ENCODE results near the gene CKS1B.

Gene CKS1B

DNA sequence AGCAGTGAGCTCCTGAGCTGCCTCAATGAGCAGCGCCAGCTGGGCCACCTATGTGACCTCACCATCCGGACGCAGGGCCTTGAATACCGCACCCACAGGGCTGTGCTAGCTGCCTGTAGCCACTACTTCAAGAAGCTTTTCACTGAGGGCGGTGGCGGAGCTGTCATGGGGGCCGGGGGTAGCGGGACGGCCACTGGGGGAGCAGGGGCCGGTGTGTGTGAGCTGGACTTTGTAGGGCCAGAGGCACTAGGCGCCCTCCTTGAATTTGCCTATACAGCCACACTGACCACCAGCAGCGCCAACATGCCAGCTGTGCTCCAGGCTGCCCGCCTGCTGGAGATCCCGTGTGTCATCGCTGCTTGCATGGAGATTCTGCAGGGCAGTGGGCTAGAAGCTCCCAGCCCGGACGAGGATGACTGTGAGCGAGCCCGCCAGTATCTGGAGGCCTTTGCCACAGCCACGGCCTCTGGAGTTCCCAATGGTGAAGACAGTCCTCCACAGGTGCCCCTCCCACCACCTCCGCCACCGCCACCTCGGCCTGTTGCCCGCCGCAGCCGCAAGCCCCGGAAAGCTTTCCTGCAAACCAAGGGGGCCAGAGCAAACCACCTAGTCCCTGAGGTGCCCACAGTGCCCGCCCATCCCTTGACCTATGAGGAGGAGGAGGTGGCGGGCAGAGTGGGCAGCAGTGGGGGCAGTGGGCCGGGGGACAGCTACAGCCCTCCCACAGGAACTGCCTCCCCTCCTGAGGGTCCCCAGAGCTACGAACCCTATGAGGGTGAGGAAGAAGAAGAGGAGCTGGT is 40.4 kb downstream of the CKS1B start:
- no peak for DNase-seq (ENCODE audit: low read depth, low spot score)

DNA sequence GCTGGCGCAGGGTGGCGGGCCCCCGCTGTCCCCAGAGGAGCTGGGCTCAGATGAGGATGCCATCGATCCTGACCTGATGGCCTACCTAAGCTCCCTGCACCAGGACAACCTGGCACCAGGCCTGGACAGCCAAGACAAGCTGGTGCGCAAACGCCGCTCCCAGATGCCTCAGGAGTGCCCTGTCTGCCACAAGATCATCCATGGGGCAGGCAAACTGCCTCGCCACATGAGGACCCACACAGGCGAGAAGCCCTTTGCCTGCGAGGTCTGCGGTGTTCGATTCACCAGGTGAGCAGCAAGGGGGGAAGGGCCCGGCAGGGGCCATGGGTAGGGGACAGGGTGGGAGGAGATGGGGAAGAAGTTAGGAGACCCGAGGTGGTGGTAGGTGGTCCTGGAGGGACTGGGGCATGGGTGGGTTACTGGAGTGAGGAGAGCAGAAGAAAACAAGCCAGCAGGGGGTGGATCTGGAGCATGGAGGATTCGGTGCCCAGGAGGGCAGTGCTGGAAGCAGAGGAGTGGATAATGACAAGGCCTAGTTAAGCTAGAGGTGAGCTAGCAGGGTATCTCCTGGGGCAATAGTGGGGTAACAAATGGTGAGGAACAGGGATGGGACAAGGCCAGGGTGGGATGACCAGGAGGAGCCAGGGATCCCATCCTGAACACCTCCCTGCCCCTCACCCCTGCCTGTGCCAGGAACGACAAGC is 41.2 kb downstream of the CKS1B start:
- no peak for DNase-seq (ENCODE audit: low read depth, low spot score)

DNA sequence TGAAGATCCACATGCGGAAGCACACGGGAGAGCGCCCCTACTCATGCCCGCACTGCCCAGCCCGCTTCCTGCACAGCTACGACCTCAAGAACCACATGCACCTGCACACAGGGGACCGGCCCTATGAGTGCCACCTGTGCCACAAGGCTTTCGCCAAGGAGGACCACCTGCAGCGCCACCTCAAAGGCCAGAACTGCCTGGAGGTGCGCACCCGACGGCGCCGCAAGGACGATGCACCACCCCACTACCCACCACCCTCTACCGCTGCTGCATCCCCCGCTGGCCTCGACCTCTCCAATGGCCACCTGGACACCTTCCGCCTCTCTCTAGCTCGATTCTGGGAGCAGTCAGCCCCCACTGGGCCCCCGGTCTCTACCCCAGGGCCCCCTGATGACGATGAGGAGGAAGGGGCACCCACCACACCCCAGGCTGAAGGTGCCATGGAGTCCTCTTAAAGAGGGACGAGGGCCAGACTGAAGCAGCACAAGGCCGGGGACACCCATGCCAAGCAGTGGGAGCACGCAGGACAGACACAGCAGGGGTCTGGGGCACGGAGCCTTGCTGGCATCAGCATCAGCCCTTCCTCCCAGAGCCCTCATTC is 41.9 kb downstream of the CKS1B start:
- DNase-seq (ENCODE audit: low read depth, low spot score) = no peak

DNA sequence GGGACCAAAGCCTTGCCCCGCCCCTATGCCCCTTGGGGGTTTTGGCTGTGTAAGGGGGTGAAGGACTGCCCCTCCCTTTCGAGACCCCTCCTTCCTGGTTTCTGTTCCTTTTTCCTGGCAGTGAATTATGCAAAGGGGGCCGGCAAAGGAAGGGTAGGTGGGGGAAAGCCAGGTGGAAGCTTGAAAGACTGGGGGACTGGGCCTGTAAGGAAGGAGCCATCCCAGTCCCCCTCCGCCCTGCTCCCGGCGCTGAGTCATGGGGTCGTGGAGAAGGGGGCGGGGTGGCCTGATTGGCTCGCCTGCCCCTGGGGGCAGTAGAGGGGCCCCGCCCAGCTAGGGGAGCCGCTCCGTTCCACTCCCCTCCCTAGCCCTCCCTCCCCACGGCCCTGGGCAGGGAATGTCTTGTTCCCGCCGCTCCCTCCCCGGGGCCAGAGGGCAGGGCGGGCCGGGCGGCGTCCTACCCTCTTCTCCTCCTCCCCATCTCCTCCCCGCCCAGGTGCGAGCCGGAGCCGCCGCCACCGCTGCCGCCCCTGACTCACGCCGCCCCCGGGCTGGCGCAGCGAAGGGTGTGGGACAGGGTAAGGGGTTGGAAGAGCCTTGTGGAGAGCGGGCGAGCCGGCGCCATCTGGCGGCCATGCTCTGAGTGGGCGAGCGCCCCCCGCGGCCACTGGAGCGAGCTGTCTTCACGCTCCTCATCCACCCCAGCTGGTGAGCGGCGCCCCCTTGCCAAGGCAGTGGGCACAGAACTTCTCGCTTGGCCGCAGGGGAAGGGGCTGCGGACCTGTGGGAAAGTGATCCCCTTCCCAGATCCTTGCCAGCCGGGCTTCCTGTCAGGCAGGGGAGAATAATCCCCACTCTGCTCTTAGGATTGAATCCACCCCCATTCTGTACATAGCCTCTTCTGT is 42.8 kb downstream of the CKS1B start:
- DNase-seq (ENCODE audit: low read depth, low spot score) = peak; percentile 73

DNA sequence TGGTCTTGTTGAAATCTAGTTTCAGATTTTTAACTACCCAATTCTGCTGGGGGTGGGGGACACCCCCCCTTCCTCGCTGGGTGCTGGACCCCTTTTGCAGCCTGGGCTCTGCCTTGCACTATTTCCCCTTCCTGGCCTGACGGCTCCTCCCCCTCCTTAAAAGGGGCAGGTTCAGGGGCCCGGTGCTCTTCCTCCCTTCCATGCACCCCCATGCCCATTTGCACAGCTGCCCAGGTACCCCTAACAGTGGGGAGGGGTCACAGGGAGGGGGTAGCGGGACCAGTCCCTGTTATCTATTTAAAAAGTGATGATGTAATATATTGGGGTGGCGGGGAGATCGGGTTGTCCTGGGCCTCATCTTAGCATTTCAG is 43.5 kb downstream of the CKS1B start:
- DNase-seq (ENCODE audit: low read depth, low spot score) = no peak

DNA sequence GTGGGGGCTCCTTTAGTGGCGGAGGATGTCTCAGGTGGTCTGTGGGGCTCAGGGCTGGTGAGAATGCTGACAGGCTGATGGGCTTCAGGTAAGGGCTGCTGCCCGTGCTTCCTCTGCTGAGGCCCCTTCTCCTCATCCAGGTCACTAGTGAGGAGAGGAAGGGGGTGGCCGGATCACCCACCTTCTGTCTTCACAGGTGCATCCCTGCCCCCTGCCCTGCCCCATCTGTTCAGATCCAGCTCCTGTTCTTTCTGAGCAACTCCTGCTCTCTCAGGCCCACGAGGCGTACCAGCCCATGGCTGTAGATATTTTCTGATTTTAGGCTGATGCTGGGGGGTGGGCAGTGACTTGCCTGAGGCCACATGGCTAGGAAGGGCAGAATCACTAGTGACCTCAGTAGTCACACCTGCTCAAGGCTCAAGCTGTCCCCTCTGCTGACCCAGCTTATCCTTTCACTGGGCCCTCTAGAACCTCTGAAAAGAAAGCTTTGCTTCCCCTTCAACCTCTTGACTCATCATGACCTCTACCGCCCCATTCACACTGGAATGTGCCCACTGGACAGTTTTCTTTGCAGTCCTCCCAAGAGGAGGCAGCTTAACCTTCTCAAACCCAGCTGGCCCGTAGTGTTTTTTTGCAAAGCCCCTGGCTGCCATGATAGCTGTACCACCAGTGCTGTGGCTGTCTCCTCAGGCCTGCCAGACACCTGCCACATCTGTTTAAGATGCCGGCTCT is 44.3 kb downstream of the CKS1B start:
- no peak for DNase-seq (ENCODE audit: low read depth, low spot score)

DNA sequence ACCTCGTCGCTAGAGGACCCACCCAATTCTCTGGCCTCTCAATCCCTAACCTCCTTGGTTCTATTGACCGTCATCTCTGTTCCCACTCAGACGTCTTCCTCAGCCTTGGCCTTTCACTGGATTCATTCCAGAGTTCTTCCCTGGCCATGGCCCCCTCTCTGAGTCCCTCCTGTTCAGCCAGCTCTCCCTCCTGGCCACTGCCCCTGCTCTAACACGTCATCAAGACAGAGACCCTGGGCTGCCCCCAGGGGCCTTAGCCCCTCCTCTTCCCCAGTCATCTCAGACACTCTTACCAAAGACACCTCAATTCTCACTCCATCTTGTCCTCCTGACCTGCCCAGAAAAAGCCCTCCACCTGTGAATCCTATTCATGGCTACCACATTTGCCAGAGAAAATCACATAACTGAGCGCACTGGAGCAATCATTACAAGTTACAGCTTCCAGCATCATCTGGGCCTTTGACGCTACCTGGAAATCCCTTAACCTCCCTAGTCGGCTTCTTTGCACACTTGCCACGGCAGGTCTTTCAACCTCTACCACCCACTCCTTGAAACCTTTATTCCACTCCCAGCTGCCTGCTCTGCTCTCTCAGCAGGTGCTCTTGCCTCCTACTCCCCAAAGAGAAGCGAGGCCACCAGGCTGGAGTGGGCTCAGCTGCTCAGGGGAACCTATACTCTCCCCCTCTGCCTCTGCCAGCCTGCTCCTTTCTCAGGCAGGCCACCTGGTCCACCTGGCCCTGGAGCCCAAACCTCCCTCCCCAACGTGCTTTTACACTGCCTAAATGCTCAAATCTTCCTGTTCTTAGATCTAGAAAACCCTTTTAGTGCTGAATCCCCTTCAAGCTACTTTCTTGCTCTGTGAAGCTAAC is 45.1 kb downstream of the CKS1B start:
- no peak for DNase-seq (ENCODE audit: low read depth, low spot score)

DNA sequence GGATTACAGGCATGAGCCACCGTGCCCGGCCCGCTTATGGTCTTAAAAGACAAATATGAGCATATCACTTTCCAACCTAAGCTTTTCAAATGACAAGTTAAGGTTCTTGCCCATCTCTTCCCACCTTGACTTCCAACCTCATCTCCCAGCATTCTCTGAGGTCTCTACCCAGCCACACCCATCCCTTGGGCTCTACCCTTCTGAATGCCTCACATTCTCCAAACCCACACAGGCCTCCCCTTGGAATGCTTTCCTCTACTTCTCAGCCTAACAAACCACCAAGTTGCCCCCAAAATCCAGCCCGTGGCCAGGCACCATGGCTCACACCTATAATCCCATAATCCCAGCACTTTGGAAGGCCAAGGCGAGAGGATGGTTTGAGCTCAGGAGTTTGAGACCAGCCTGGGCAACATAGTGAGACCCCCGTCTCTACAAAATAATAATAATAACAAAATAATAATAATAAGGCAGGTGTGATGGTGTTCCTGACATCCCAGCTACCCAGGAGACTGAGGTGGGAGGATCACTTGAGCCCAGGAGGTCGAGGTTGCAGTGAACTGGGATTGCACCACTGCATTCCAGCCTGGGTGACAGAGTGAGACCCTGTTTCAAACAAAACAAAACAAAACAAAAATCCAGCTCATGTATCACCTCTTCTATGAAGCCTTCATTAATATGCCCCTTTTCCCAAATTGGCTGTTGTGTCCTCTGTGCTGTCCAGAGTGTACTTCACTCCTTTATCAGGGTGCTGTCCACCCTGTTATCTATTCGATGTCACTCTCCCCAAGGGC is 47.9 kb downstream of the CKS1B start:
- no peak for DNase-seq (ENCODE audit: low read depth, low spot score)

DNA sequence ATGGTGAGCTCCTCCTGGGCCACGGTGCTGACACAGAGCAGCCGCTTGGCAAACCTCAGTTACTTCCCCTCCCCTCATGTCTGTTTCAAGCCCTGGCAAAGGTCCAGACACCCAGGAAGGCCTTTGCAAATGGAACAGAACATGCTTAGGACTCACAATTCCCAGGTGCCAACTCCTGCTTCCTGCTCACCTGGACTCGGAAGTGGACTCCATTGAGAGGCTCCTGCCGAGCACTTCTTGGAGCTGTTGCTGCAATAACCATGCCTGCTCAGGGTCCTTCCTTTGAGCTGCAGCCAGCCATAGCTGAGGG is 48.4 kb downstream of the CKS1B start:
- DNase-seq (ENCODE audit: low read depth, low spot score) = no peak

DNA sequence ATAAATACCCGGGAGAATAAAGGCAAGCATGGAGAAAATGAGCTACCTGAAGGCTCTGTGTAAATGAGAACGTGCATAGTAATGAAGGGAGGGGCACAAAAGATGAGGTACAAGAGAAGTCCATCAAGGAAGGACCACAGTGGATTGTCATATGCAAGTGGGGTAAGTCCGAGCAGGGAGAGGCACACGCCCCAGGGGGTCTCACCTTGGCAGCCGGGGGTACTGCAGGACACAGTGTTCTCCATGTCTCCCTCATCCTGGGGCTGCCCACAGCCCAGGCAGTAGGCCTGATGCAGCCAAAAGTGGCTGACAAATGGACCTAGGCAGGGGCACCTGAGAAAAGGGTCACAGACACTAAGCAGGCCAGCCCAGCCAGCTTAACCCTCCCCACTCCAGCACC is 49.1 kb downstream of the CKS1B start:
- no peak for DNase-seq (ENCODE audit: low read depth, low spot score)

DNA sequence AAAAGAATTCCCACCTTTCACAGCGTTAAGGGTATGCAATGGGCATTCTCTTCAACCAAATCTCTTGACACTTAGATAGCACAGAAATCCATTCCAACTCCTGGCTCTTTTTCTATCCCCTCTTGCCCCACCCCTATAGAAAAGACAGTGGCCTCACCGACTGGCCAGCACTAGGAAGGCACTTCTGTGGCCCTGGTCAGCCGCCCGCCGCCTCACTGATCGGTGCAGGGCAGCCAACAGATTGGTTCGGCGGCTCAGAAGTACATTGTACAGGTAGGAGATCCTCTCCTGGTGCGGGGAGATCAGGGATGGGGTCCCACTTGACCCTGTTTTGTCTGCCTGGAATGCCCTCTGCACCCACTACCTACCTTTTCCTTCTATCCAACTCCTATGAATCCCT is 49.8 kb downstream of the CKS1B start:
- no peak for DNase-seq (ENCODE audit: low read depth, low spot score)

DNA sequence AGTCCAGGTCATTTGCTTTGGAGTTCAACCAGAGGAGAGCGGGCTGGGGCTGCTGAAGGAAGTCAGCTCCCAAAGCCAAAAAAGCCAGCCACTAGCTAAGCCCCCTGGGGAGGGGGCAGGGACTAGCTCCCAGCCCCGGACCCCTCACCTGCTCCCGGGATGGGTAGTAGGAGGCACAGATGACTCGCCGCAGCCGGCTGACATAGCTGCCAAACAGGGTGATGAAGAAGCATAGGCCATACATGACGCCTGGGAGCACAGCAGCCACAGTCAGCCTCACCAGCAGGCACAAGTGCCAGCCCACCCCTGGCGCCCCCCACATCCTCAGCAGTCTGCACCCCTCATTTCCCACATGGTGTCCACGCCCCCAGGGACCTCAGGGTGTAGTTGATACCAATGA is 51.7 kb downstream of the CKS1B start:
- no peak for DNase-seq (ENCODE audit: low read depth, low spot score)

DNA sequence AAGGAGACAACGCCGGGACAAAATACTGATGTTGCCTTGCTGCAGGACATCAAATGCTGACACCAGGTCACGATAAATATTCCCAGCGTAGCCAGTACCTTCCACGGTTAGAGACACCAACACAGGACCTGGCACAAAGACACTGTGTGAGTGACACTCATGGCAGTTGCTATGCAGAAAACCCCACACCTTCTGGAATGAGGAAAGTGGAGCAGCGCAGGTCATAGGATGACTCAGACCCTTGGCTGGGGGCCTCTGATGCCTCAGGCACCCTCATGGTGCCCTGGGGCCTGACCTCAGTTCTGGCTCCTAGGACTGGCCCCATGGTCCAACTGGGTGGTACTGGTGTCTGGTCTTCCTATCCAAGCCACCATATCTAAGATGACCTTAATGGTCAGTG is 52.1 kb downstream of the CKS1B start:
- no peak for DNase-seq (ENCODE audit: low read depth, low spot score)

All from brain pericyte (primary cell).